ENCODE data around the gene ZEB2.

Gene ZEB2

DNA sequence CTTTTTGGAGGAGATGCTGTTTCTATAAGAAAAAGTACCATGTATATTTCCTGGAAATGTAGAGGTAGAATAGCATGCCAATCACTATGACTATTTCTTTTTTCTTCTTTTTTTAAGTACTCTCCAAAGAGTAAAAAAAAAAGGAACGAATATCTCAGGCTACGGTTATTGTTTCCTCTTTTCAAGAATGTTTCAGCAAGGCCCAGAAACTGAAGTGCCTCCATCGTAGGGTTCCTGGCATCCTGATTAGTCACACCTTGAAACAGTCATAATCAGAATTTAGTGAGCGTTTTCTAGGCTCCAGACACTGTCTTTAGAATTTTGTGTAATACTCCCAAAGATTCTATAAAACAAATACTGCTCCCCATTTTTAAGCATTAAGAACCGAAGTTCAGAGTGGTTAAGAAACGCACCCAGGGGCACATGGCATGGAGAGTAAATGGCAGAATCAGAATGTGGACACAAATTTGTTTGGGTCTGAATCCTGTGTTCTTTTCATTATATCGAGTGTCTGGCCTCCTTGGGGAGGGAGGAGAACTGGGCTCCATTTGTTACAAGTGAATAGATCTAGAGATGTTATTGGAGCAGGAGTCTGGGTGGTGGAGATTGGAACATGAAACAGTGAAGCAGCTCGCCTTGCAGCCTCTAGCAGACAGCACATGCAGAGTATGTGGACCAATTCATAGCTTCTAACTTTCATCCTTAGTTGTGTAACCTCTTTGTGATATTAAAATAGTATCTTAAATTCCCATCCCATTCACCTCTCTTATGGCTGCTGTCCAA lies 26.7 kb downstream of the ZEB2 start:
- DNase-seq = no peak

- DNase-seq = no peak
Measured at GRCh38 chr2:144490857-144491256, 29.1 kb downstream of the ZEB2 start.

DNA sequence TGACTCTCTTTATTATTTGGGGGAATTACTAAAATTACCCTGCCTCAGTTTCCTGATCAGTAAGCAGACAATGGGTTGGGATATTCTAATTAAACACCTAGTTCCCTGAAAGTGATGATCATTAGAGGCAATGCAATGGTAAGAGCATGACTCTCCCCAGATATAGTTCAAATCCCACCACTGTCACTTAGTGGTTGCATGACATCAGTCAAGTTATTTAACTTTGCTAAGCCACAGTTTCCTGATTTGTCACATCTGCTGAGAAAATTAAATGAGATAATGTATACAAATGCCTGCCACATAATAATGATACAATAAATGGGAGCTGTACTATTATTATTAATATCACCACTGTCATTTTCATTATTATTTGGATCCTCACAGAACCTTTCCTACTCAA lies 29.9 kb downstream of the ZEB2 start:
- DNase-seq = no peak

DNA sequence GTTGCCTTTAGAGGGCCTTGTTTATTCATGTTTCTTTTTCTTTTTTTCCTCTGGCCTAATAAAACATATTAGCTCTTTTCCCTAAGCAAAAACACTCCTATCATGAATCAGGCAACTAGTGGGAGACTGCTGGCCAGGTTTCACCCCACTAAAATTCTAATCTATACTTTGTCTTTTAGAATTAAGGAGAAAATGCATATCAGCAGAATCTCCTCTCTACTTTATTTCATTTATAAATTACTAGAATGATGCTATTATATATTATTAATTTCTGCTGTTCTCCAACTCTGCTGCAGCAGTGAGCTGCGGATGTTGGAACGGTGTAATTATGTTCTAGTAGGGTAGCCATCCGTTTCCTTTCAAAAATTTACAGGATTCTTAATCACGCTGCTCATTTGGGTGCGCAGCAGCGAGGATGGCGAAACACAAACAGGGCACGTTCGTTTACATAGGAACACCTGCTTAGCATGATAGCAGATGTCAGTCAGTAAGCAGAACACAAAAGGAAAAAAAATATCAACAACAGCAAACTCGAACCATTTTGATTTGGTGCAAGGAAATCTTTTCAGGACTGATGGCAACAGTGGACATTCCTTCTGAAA lies 30.5 kb downstream of the ZEB2 start:
- no peak for DNase-seq

- DNase-seq = no peak
Measured at GRCh38 chr2:144484201-144484948, 35.5 kb downstream of the ZEB2 start.

DNA sequence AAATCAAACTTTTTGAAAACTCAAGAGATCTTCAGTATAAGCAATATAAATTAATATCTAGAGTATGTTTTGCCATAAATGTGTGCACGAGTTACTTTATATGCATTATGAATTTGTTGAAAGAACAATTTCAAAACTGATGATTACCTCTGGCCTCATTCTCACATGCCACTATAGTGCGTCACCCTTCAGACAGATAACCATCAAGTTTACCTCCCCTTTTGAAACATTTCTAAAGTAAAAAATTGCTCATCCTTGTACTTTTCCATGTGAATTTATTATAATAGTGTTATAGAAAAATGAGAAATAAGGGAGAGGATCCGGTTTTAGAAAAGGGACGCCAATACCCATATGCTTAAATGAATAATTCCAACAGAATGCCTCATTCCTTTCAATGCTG lies 38.3 kb downstream of the ZEB2 start:
- DNase-seq = no peak

GRCh38 chr2:144481109-144481508 lies 38.8 kb downstream of the ZEB2 start:
- no peak for DNase-seq

DNA sequence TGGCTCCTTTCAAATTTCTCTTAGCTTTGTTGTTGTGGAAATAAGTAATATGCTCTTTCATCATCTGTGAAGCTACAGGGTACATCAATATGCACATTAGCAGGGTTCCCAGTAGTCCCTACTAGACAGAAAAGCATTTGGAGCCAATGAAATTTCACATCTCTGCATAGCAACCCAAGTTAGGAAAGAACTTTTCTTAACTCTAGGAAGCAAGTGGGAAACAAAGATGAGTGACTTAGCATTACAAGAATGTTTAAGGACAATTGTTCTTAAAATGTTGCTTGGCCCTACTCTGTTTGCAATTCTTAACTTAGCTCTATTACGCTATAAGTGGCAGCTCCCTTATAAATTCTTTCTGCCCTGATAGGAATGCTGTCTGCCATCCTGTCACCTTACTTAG lies 39.6 kb downstream of the ZEB2 start:
- DNase-seq = no peak

DNA sequence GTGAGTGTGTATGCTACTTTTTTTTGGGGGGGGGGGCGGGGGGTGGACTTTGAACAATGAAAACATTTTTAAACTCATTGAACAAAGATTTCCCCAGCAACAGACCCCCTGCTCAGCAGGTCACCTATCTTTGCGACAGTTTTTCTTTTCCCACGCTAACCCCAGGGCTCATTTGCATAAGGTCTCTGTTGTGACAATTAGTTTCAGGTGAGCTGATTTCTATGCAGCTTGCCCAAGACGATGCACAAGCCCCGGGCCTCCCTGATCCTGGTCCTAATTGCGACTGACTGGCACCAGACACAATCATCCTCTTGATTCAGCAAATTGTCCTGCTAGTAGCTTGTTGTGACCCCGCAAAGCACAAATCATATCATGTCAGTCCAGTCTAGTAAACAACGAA lies 40.3 kb downstream of the ZEB2 start:
- peak; percentile 59 for DNase-seq

DNA sequence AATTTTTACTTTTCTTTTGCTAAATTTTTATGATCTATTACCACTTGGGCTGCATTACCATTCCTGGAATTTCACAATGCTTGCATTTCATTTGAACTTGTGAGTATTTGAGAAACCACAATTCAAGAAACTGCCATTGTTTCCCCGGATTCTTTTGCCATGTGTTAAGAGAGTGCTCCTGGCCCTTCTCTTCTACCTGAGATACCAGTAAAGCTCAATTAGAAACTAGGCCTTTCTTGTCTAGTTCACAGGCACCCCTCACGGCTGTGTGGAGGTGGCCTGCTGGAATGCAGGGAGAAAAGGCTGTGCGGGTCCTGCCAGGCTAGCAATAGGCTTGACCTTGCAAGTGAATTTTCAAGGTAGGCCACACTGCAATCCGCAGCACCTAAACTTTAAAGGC lies 40.8 kb downstream of the ZEB2 start:
- peak; percentile 97 for DNase-seq

DNA sequence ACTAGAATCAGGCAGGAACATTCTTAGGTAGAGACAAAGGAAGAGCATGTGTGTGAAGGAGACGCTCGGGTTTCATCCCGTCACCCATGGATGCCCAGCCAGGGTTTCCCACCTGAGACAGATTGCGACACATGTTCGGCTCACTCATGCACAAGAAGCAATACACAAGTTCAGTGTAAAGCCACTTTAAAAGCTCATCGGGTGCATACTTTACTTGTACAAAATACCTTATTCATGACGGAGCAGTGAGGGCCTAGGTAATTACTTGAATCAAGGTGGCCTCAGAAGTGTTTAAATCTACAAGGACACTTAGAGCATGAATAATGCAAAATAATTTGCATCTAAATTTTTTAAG lies 42.0 kb downstream of the ZEB2 start:
- peak; percentile 67 for DNase-seq

DNA sequence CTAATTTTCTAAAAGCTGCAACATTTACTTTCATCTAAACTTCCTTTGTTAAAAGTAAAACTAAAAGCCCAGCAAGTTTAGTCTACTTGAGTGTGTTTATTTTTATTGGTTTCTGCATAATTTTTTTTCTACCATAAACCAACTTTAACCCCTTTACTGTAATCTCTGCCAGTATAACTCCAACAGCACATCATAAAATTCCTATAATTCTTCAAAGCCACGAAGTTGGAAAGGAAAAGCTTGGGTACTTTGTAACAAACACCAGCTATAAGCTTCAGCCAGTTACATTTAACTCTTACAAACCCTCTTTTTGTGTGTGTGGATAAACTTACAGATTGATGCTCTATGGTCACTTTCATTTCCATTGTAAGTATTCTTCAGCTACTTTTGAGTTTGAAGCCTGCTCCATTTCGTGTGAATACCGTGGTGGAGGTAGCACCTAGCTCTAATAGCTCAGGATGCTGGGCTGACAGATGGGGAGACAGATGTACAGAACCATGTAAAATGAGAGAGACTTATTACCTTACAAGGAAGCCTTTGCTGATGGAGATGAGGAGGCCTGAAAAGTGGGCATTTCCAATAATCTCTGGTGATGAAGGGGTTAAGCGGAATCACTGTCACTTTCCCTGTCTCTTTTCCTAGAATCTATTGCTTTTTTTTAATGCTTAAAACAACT lies 42.5 kb downstream of the ZEB2 start:
- no peak for DNase-seq

DNA sequence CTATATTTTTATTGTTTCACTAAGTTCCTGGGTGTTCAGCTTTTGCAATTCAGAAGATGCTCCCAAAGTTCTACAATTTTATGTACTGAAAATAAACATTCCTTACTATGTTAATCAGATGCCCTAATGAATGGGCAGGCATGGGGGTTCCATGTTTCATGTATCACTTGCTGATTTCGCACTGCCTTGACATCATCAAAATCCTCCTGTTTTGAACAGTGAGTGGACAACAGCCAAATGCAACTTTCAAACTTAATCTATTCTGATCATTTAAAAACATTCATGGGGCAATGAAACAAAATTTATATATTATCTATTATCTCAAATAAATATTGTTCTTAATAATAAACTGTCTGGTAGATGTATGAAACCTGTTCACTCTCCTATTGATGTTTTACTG lies 43.2 kb downstream of the ZEB2 start:
- no peak for DNase-seq

DNA sequence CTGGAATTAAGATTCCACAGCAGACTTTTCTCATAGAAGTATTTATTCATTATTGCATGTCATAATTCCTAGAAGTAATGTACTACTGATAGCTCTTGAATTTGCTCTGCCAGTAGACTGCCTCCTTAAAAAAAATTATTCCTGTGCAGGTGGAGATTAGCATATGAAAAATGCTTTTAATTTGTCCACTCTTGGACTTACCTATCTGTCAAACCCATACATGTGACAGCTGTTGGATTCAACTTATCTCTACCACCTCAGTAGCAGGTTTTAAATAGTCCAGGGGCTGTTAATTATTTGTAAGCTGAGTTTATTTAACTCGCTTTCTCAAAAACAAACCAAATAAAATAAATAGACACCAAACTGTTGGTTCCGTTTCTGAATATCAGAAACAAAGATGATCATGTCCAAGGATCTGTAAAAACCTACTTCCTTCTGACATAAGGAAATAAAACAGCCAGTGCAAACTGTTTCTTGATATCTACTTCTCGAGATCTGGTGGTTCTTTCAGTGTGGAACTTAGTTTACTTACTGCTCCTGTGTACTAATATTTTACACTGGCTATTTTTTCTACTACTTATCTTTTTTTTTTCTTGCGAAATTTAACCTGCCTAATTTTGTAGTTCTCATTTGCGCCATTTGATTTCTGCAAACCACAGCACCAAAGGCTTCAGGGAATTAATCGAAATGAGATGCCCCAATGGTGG lies 44.2 kb downstream of the ZEB2 start:
- no peak for DNase-seq

GRCh38 chr2:144475044-144475443 lies 44.9 kb downstream of the ZEB2 start:
- no peak for DNase-seq

DNA sequence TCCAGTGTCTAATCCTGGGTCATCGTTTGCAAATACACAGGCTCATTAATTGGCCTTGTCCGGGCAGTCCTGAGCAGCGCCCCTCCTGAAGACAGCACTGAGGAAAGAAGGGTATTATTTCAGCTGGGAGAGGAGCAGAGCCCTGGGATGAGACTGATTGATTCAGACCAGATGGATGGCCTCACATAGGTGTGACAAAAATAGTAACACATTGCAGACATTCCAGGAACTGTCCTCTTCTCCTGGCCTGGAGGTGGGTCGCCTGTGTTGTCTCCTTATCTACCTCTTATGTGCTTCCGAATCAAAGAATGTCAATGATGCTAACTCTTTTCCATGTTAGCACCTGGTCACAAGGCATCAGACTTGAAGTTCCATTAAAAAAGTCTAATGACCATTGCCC lies 45.9 kb downstream of the ZEB2 start:
- DNase-seq = peak; percentile 65

GRCh38 chr2:144472911-144473310 lies 47.0 kb downstream of the ZEB2 start:
- DNase-seq = no peak

- DNase-seq = no peak
Measured at GRCh38 chr2:144472046-144472412, 47.9 kb downstream of the ZEB2 start.

DNA sequence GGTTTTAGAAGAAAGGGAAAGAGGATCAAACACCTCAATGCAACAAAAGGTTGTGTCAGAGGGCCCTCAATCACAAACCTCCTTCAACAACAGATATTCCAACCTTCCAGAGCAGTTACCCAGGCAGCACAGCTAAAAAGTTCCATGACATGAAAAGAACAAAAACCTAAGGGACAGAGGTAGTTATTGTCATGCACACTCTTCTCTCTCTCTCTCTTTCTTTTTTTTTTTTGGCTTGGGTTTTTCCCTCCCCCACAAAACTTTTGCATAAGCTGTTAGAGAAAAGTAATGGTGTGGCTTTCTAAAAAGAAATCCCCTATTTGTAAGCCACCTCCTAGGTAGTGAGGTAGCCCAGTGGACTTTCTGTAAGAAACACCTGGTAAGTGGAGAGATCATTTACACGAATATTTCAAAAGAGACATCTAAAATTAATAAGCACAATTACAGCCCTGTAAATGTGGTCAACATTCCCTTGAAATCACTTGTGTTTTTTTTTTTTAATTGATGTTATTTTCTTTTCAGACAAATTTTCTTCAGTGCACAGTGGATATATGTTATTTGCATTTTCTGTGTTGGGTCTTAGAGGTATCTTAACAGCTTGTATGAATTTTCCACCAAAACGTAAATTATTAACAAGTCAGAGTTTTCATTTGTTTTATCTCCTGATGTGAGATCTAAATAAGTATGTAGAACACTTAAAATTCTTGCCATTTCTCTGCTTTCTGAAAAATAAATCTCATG lies 48.4 kb downstream of the ZEB2 start:
- no peak for DNase-seq

- no peak for DNase-seq
Measured at GRCh38 chr2:144470816-144471215, 49.1 kb downstream of the ZEB2 start.

DNA sequence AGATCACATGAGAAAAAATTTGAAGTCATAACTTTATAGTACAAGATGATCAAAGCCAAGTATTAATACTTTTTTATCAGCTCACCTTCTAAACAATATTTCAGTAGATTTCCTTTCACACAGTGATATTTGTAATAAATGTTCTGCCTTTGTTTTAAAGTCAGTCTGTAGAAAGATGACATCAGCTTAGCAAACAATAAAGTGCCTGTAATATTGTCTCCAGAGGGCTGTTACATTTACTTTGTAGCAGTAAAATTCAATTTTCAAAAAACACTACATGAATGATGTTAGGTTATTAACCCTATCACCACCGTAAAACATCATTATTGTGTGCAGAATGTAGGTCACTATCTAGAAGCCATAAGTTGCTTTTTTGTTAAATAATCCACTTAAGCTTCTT lies 49.6 kb downstream of the ZEB2 start:
- DNase-seq = no peak

GRCh38 chr2:144469798-144470197 lies 50.1 kb downstream of the ZEB2 start:
- DNase-seq = no peak

All from islet precursor cell (in vitro differentiated cells).